ENCODE data around the gene APCDD1.

APCDD1 gene

GRCh38 chr18:10436160-10436559 is 18.3 kb upstream of the APCDD1 start:
- TF ChIP-seq CTCF (IDR thresholded peaks at IDR 0.05) (no peak), ZFX (IDR thresholded peaks at IDR 0.05; ENCODE audit: borderline replicate concordance) (no peak)
- H3K27ac ChIP-seq: no peak overlapping the region

- TF ChIP-seq ZFX (IDR thresholded peaks at IDR 0.05; ENCODE audit: borderline replicate concordance) (no peak), CTCF (IDR thresholded peaks at IDR 0.05) (no peak)
- no peak overlapping the region for H3K27ac ChIP-seq
Observed at GRCh38 chr18:10437837-10438236, 16.6 kb upstream of the APCDD1 start.

GRCh38 chr18:10439898-10440297 is 14.5 kb upstream of the APCDD1 start:
- TF ChIP-seq ZFX (IDR thresholded peaks at IDR 0.05; ENCODE audit: borderline replicate concordance): no peak
- no peak overlapping the region for H3K27ac ChIP-seq

DNA sequence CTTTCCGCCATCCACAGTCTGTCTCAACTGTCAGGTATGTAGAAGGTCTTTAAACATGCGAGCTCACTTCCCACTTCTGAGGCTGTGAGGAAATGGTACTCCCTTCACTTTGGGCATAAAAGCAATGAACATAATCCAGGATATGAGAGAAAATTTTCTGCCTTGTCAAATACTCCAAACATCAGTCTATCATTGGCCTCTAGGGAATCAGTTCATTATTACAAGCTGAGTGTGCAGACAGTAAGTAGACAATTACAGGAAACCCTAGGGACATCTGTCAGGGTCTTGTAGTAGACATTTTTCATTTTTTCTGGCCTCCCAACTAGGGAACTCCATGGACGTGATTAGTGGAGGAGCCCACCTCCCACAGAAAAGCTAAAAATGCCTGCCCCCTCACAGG is 13.6 kb upstream of the APCDD1 start:
- no peak for TF ChIP-seq CTCF (IDR thresholded peaks at IDR 0.05)
- no peak for TF ChIP-seq ZFX (IDR thresholded peaks at IDR 0.05; ENCODE audit: borderline replicate concordance)
- H3K27ac ChIP-seq: no peak overlapping the region

DNA sequence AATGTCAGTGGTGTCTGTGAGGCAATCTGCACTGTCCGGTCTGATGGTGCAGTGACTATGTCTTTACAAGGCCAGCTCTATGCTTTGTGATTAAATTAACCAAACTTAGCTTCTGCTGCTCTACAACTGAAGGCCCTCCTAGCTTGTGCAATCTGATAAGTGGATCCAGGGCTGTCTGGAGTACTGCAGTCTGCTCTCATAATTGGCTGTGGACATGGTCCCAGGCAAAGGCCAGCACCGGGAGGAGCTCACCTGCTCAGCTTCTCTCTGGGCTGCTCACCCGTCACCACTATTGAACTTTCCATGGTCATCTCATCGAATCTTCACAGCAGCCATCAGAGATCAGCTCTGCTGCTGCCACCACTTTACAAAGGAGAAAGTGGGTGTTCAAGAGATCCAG is 13.0 kb upstream of the APCDD1 start:
- TF ChIP-seq ZFX (IDR thresholded peaks at IDR 0.05; ENCODE audit: borderline replicate concordance) (no peak), CTCF (IDR thresholded peaks at IDR 0.05) (no peak)
- no peak overlapping the region for H3K27ac ChIP-seq

GRCh38 chr18:10442551-10442971 is 11.9 kb upstream of the APCDD1 start:
- TF ChIP-seq ZFX (IDR thresholded peaks at IDR 0.05; ENCODE audit: borderline replicate concordance) (no peak), CTCF (IDR thresholded peaks at IDR 0.05) (no peak)
- H3K27ac ChIP-seq: no peak overlapping the region

GRCh38 chr18:10443001-10443400 is 11.4 kb upstream of the APCDD1 start:
- H3K27ac ChIP-seq: no peak overlapping the region
- TF ChIP-seq CTCF (IDR thresholded peaks at IDR 0.05): no peak
- TF ChIP-seq ZFX (IDR thresholded peaks at IDR 0.05; ENCODE audit: borderline replicate concordance): no peak

DNA sequence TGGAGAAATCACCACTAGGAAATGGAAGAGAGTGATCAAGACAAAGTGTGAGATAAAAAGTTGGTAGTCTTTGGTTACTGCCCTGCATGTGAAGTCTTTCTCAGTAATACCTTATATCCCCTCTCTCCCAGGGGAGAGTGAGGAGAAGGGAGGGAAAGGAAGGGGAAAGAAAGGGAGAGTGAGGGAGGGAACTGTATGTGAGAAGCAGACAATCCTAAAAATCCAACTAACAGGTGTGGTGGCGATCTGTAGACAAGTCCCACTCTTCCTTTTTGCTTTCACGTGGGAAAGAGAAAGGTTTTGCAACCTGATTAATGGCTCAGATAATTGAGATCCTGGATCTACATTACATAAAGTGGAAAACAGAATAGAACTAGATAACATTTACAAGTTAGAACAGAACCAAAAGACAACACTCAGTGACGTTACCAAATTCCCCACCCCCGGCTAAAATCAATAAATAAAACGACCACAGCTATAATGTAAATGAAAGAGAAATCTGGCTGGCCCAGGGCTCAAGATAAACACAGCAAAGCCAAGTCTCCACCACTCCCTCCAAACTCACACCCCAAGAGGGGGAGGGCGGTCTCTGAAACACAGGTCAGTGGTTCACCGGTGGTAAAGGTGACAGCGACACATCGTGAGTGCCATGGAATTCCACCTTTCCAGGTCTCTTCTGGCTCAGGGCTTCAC is 10.0 kb upstream of the APCDD1 start:
- TF ChIP-seq ZFX (IDR thresholded peaks at IDR 0.05; ENCODE audit: borderline replicate concordance) (no peak), CTCF (IDR thresholded peaks at IDR 0.05) (no peak)
- no peak overlapping the region for H3K27ac ChIP-seq
